SK-N-SH treated with all-trans-retinoic acid at 6 μM for 48 hours (cell line): ENCODE measurements around the gene OR7C2.

ENCODE experiments used
- CSDC2 ChIP-seq: fragments of 250-450 bp; sonication (Bioruptor Pico); IDR thresholded peaks from 2 replicates; pipeline ENCODE4 v1.5.0; 2020; ENCODE audit warnings: mild to moderate bottlenecking, moderate library complexity
- RARB ChIP-seq: fragments of 250-450 bp; sonication (Bioruptor Pico); IDR thresholded peaks from 2 replicates; pipeline ENCODE4 v1.8.0; 2021; ENCODE audit warnings: mild to moderate bottlenecking, moderate library complexity
- ZFP30 ChIP-seq: fragments of 450-650 bp; formaldehyde crosslinking; IDR thresholded peaks from 2 replicates; pipeline ENCODE4 v1.5.0; 2022; ENCODE audit warnings: mild to moderate bottlenecking, moderate library complexity

DNA sequence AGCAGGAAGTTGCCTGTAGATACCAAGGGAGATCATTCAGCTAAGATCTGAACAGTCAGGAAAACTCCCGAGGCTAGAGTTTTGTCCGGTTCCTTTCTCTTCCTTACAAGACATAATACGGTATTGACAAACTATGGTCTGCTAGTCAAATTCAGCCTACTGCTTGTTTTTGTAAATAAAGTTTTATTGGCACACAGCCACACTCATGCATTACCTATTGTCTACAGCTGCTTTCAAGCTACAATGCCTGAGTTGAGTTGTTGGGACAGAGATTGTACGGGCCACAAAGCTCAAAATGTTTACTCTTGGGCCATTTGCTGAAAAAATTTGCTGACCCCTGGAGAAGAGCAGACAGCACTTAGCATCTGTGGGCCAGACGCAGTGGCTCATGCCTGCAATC lies 35.8 kb downstream of the OR7C2 start:
- TF ChIP-seq ZFP30 (CRISPR knock-in tag) (no peak), RARB (CRISPR knock-in tag) (no peak), CSDC2 (CRISPR knock-in tag) (no peak)
